GM19324 (cell line): Measurements from ENCODE around the gene EPG5.
"Not testable (repeated sequence)": the region's sequence is repeated elsewhere in the genome, so short reads cannot be mapped to it uniquely, and the experiment has no call there.

ENCODE experiments used
- ATAC-seq: cut with Tn5 transposase; IDR thresholded peaks from one replicate; pipeline ENCODE4 v1.9.1; 2021; ENCODE audit warnings: mild to moderate bottlenecking, moderate library complexity; ENCODE audit not compliant: unreplicated experiment, low FRiP score

EPG5 gene

DNA sequence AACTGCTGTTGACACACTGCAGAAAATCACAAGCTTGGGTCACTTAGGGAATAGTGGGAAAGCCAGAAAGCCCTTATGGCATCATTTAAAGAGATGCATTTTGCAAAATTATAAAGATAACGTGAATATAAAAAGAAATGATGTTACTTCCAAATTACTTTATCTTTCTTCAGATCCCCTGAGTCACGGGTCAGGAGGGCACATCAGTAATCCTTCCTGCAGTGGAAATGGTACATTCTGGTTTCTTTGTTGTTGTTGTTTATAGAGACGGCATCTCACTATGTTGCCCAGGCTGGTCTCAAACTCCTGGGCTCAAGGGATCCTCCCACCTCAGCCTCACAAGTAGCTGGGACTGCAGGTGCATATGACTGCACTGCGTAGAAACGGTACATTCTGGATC is 9.8 kb upstream of the EPG5 start:
- ATAC-seq, result no peak

DNA sequence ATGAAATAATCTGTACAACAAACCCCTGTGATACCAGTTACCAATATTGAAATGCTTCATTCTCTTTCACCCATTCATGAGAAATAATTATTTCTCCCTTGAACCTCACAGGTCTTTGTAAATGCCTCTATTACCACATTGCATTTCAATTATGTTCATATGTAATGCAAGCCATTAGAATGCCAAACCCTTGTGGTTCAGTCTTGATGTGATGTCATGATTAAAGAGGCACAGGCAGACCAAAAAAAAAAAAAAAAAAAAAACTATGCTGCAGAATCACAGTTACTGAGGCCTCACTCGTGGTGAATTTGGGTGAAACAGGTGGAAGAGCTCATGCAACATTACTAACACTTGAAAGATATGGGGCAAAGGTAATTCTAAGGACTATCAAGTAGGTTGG is 9.4 kb upstream of the EPG5 start:
- no peak for ATAC-seq

DNA sequence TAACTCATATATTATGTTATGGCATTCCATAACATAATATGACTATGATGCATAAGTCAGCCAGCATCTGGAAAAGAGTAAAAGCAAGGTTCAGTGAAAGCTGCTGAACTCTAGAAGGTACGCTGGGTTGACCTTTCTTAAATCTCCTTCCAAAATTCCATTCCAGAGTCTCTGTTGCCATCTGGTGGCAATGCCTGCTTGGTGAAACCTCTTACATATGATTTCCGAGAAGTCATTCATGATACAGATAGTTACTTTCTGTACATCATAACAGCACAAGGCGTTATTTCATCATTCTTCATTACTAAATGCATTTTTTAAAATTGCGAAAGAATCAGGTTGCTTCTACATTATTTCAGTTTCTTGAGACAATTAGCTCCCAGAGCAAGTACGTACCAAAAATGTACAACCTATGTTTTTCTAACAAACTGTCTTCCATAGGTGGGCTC is 7.0 kb upstream of the EPG5 start:
- no peak for ATAC-seq

GRCh38 chr18:45964913-45965312 is 2.2 kb downstream of the EPG5 start:
- not testable (repeated sequence) for ATAC-seq

- ATAC-seq, result no peak
Measured at GRCh38 chr18:45962866-45963265, 4.3 kb downstream of the EPG5 start.

DNA sequence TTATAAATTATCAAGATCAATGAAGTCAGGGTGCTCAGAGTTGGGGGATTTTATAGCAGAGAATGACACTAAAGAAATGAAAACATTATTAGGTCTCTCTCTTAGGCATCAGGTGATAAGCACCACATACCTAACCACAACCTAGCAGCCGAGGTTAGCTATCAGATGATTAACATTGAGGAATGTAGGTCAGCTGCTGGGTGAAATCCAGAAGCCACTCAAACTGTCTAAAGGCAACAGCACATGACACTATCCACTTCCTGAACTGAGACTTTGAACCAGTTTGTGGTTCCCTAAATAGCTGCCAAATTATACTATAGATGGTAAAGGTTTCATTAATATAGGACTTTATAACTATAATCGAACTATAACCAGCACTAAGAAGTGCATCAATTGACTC is 4.7 kb downstream of the EPG5 start:
- ATAC-seq, result no peak

- ATAC-seq, result not testable (repeated sequence)
Measured at GRCh38 chr18:45959484-45959883, 7.6 kb downstream of the EPG5 start.

GRCh38 chr18:45958730-45959129 is 8.4 kb downstream of the EPG5 start:
- ATAC-seq, result no peak

DNA sequence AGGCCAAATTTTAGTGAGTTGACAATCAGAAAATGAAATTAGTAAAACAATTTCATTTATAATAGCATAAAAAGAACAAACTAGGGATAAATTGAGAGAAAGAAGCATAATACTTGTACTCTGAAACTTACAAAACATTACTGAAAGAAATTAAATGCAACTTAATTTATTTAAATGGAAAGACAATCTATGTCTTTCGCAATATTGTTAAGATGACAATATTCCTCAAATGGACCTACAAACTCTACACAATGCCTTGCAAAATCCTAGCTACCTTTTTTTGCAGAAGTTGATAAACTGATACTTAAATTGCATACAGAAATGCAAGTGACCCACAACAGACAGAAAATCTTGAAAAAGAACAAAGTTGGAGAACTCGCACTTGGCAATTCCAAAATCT is 9.1 kb downstream of the EPG5 start:
- no peak for ATAC-seq

GRCh38 chr18:45957100-45957499 is 10.0 kb downstream of the EPG5 start:
- ATAC-seq, result no peak

GRCh38 chr18:45954070-45954934 is 12.8 kb downstream of the EPG5 start:
- ATAC-seq, result no peak

GRCh38 chr18:45951016-45951714 is 16.0 kb downstream of the EPG5 start:
- ATAC-seq, result no peak

GRCh38 chr18:45945669-45946068 is 21.5 kb downstream of the EPG5 start:
- no peak for ATAC-seq

- no peak for ATAC-seq
Measured at GRCh38 chr18:45940724-45941123, 26.4 kb downstream of the EPG5 start.

GRCh38 chr18:45939236-45939635 is 27.9 kb downstream of the EPG5 start:
- no peak for ATAC-seq

DNA sequence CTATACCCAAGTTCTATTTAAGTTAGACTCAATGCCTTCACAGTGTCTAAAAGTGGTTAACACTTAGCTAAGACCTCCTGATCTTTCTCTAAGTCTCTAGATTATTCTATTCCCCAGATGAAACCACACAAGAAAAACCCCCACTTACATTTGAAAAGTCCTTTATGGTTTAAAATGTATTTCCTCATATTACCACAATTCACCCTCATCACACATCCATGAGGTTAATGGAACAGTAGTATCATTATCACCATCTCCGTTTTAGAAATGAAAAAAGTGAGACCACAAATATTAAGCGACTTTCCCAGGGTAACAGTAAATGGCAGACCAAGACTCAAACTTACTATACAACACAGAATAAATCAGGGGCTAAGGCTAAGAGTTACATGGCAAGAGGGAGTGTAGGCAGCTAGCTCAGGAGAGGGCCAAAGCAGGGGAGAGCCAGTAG is 28.6 kb downstream of the EPG5 start:
- ATAC-seq, result no peak

GRCh38 chr18:45935591-45936335 is 31.4 kb downstream of the EPG5 start:
- no peak for ATAC-seq

DNA sequence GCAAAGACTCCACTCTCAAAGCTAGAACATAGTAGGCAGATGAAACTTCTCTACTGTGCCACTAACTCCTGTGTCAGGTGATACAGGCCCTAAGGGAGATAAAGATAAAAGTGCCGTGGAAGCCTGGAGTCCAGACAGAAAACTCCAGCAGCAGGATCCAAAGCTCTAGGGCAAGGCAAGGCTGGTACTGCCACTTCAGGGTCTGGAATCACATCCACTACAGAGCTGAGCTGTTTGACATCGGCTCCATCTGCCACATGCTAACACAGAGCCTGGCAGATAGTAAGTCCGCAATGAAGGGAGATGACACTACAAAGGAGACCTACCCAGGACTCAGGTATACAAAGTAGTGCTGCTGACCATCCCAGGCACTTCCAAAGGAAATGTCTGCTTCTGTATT is 34.4 kb downstream of the EPG5 start:
- no peak for ATAC-seq

- ATAC-seq, result no peak
Measured at GRCh38 chr18:45930963-45931362, 36.2 kb downstream of the EPG5 start.

DNA sequence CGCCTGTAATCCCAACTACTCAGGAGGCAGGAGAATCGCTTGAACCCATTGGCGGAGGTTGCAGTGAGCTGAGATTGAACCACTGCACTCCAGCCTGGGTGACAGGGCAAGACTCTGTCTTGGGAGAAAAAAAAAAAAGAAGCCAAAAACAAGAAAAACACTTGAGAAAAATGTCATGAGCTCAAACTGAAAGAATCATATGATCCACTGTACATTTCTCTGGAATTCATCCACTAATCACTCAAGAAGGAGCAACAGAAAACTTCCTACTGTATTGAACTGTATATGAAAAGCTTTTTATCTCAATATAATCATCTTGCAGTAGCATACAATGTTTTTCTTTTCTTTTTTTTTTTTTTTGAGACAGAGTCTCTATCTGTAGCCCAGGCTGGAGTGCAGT is 40.4 kb downstream of the EPG5 start:
- ATAC-seq, result no peak

DNA sequence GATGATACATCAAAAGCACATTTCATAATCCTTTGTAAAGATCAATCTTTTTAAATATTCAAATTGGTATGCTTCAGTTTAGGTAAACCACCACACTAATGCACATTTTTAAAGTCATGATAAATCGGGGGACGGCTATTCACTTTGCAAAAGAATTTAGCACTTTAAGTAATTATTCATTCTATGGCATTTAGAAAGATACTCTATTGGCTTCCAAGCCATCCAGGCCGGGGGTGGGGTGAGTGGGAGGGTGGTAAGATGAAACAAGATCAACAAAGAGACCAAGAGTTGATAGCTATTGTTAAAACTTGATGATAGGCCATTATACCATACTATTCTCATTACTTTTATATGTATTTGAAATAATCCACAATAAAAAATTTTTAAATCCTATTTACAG is 41.0 kb downstream of the EPG5 start:
- no peak for ATAC-seq
